A549 (cell line): Measurements from ENCODE around the gene GPR89A.
"Not testable (repeated sequence)": the region's sequence is repeated elsewhere in the genome, so short reads cannot be mapped to it uniquely, and the experiment has no call there.

Experiments
- MAFK ChIP-seq: fragments of 450-650 bp; IDR thresholded peaks from 2 replicates; pipeline ENCODE4 v1.6.1; 2014; ENCODE audit not compliant: partially characterized antibody
- MYC ChIP-seq: IDR thresholded peaks from 2 replicates; pipeline ENCODE4 v1.6.1; 2012; ENCODE audit warnings: mild to moderate bottlenecking, inconsistent platforms, low read length, improper control_type of control experiment, borderline replicate concordance
- POLR2AphosphoS2 ChIP-seq: conservative IDR thresholded peaks from 2 replicates; pipeline ENCODE4 v1.6.1; 2012; ENCODE audit warnings: low read length, improper control_type of control experiment, inconsistent platforms
- TF ChIP-seq, protein P1 (sequence below): fragments of >200 bp; sonication (Bioruptor Twin); formaldehyde crosslinking; IDR thresholded peaks from 3 replicates; pipeline ENCODE4 v1.5.1; 2016
- TF ChIP-seq, protein P2 (sequence below): fragments of 200-600 bp; sonication (generic); IDR thresholded peaks from 2 replicates; pipeline ENCODE4 v1.6.1; 2016; ENCODE audit warnings: antibody characterized with exemption, mild to moderate bottlenecking, moderate library complexity

DNA sequence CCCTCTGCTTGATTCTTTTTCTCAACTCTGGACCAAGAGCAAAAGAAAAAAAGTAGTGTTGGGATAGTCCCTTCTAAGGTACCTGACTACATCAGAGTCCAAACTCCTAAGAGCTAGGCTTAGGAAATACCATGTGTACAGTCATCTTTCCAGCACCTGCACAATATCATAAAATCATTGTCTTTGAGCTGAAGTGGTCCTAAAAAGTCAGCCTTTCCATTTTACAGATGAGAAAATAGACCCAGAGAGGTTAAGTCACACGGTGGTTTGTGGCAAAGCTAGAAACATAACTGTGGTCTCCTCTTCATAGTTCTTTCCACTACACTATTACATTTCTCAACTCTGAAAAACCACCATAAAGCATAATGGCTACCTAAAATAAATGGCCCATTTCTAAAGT is 36.2 kb downstream of the GPR89A start:
- TF ChIP-seq, protein P1, sequence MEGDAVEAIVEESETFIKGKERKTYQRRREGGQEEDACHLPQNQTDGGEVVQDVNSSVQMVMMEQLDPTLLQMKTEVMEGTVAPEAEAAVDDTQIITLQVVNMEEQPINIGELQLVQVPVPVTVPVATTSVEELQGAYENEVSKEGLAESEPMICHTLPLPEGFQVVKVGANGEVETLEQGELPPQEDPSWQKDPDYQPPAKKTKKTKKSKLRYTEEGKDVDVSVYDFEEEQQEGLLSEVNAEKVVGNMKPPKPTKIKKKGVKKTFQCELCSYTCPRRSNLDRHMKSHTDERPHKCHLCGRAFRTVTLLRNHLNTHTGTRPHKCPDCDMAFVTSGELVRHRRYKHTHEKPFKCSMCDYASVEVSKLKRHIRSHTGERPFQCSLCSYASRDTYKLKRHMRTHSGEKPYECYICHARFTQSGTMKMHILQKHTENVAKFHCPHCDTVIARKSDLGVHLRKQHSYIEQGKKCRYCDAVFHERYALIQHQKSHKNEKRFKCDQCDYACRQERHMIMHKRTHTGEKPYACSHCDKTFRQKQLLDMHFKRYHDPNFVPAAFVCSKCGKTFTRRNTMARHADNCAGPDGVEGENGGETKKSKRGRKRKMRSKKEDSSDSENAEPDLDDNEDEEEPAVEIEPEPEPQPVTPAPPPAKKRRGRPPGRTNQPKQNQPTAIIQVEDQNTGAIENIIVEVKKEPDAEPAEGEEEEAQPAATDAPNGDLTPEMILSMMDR, result not testable (repeated sequence)
- not testable (repeated sequence) for TF ChIP-seq MAFK, POLR2AphosphoS2, MYC
- TF ChIP-seq, protein P2, sequence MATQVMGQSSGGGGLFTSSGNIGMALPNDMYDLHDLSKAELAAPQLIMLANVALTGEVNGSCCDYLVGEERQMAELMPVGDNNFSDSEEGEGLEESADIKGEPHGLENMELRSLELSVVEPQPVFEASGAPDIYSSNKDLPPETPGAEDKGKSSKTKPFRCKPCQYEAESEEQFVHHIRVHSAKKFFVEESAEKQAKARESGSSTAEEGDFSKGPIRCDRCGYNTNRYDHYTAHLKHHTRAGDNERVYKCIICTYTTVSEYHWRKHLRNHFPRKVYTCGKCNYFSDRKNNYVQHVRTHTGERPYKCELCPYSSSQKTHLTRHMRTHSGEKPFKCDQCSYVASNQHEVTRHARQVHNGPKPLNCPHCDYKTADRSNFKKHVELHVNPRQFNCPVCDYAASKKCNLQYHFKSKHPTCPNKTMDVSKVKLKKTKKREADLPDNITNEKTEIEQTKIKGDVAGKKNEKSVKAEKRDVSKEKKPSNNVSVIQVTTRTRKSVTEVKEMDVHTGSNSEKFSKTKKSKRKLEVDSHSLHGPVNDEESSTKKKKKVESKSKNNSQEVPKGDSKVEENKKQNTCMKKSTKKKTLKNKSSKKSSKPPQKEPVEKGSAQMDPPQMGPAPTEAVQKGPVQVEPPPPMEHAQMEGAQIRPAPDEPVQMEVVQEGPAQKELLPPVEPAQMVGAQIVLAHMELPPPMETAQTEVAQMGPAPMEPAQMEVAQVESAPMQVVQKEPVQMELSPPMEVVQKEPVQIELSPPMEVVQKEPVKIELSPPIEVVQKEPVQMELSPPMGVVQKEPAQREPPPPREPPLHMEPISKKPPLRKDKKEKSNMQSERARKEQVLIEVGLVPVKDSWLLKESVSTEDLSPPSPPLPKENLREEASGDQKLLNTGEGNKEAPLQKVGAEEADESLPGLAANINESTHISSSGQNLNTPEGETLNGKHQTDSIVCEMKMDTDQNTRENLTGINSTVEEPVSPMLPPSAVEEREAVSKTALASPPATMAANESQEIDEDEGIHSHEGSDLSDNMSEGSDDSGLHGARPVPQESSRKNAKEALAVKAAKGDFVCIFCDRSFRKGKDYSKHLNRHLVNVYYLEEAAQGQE, result not testable (repeated sequence)
